GM12892 (cell line): ENCODE data around the gene HDHD3.

Experiments
- POLR2A ChIP-seq: IDR thresholded peaks from 2 replicates; pipeline ENCODE4 v1.6.1; 2011; ENCODE audit warnings: low read depth, low read length, control low read depth
- POLR2AphosphoS5 ChIP-seq: IDR thresholded peaks from 2 replicates; pipeline ENCODE4 v1.6.1; 2011; ENCODE audit warnings: low read depth, low read length, control low read depth
- TAF1 ChIP-seq: IDR thresholded peaks from 2 replicates; pipeline ENCODE4 v1.6.1; 2011; ENCODE audit warnings: low read depth, mild to moderate bottlenecking, control low read depth, low read length, borderline replicate concordance

GRCh38 chr9:113373256-113373655 lies 3.5 kb downstream of the HDHD3 start:
- no peak for TF ChIP-seq POLR2A
- no peak for TF ChIP-seq POLR2AphosphoS5
- TF ChIP-seq TAF1, result no peak
